ENCODE data around the gene IL17C.

Gene IL17C

DNA sequence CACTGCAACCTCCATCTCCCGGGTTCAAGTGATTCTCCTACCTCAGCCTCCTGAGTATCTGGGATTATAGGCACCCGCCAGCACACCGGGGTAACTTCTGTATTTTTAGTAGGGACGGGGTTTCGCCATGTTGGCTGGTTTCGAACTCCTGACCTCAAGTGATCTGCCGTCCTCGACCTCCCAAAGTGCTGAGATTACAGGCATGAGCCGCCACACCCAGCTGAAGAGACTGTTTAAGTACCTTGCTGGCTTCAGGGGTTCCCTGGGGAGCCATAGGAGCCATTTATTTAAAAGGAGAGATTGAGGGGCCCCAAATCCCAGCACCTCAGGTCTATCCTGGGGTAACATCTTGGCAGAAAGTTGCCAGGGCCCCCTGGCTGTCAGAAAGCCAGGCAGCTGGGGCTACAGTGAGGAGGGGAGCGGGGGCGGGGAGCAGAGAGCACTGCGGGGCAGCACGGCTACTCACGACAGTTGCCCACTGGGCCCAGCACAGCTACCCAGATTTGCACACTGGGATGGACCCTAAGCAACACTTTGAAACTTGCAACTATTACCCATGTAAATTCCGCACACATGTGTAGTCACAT lies 46.3 kb downstream of the IL17C start:
- TF ChIP-seq, protein P1, sequence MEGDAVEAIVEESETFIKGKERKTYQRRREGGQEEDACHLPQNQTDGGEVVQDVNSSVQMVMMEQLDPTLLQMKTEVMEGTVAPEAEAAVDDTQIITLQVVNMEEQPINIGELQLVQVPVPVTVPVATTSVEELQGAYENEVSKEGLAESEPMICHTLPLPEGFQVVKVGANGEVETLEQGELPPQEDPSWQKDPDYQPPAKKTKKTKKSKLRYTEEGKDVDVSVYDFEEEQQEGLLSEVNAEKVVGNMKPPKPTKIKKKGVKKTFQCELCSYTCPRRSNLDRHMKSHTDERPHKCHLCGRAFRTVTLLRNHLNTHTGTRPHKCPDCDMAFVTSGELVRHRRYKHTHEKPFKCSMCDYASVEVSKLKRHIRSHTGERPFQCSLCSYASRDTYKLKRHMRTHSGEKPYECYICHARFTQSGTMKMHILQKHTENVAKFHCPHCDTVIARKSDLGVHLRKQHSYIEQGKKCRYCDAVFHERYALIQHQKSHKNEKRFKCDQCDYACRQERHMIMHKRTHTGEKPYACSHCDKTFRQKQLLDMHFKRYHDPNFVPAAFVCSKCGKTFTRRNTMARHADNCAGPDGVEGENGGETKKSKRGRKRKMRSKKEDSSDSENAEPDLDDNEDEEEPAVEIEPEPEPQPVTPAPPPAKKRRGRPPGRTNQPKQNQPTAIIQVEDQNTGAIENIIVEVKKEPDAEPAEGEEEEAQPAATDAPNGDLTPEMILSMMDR (IDR thresholded peaks at IDR 0.05; ENCODE audit: low read depth, low read length), result no peak
- H3K4me3 ChIP-seq (ENCODE audit: low read depth, low read length), result no peak overlapping the region

DNA sequence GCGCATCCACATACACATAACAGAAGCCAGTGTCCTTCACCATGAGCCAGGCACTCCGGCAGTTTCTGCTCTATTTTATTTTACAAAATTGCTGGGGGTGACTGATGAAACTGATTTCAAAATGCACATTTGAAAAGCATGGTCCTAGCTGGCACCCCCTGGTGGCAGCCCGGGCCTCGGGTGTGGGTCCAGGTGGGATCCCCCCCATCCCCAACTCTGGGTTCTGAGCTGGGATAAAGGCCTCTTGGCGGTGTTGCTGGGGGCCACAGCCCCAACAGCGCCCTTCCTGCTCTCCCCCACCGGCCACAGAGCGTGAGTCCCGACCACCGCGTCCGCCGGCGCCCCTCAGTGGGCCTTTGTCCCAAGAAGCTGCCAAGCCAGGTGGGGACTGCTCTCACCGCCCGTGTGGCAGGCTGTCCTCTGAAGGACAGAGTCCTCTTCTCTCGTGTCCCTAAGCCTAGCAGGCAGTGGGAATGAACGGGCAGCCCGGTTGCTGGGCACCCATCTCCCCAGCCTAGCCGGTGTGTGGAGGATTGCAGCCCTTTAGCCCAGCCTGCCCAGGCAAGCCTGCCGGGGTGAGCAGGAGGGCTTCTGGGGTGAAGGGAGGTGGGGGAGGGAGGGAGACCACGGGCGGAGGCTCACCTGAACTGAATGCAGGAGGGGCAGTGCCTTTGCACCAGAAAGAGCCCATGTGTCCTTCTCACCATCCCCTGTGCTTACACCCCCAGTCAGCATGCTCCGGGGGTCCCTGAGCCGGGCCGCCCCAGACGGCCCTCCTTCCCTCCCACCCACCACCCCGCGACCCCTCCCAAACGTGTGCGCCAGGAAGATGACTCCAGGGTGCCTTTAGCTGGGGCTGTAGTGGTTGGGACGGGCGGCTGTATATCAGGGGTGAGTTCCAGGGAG lies 47.0 kb downstream of the IL17C start:
- TF ChIP-seq, protein P1 (IDR thresholded peaks at IDR 0.05; ENCODE audit: low read depth, low read length), result peak; percentile 89
- peak overlapping the region; percentile 55 for H3K4me3 ChIP-seq (ENCODE audit: low read depth, low read length)

DNA sequence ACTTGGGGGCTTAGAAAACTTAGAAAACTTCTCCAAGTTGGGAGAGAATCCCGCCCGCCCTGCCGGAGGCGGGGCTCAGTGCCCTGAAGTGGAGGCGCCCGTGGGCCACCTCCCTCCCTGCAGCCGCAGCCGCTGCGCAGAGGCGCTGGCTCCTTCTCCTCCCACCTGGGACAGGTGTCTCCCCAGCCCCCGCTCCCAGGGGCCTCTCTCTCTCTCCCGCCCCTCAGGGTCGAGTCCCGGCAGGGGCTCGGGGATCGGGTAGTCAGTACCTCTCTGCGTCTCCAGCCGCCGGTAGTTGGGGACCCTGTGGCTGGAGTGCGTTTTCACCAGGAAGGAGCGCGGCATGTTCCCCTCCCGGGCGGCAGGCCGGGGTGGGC lies 47.7 kb downstream of the IL17C start:
- H3K4me3 ChIP-seq (ENCODE audit: low read depth, low read length), result peak overlapping the region; percentile 55
- TF ChIP-seq, protein P1 (IDR thresholded peaks at IDR 0.05; ENCODE audit: low read depth, low read length), result no peak

DNA sequence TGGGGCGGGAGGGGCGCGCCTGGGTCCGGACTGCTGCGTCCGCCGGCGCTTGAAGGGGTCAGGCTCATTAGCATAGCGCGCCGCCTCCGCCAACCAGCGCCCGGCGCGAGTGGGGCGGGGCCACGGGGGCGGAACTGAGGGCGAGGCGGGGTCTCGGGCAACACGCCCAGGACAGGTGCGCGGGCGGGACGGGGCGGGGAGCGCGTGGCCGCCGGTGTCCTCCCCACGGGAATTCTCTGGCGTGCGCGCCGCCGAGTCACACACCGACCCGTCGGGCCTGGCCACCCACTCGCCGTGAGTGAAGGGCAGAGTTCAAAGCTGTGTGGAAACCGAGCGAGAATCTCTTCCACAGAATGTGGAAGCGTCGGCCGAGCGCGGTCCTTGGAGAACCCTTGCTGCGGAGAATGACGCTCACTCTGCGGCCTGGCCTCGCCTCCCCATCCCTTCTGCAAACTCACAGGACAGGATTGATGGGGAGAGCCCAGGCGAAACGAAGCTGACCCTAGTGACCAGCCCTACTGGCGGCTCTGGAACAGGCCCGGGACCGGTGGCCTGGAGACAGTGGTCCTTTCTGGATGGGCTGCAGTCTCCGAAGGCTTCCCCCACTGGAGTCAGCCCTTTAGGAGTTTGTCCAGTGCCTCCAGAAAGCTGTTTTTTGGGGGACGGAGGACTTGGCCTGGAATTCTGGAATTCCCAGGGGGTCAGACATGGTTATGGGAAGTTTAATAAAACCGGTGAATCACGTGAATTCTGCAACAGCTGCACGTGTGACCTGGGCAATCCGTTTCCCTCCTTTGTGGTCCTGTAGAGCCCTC lies 48.3 kb downstream of the IL17C start, which contains the start of gene SNAI3:
SNAI3 (minus strand) TSS at position 69 of the 815 bp plus-strand sequence. CDS start 101 bp downstream, outside the sequence.
- TF ChIP-seq, protein P1 (IDR thresholded peaks at IDR 0.05; ENCODE audit: low read depth, low read length), result no peak
- H3K4me3 ChIP-seq (ENCODE audit: low read depth, low read length), result peak within 1 kb of the TSS; percentile 55

DNA sequence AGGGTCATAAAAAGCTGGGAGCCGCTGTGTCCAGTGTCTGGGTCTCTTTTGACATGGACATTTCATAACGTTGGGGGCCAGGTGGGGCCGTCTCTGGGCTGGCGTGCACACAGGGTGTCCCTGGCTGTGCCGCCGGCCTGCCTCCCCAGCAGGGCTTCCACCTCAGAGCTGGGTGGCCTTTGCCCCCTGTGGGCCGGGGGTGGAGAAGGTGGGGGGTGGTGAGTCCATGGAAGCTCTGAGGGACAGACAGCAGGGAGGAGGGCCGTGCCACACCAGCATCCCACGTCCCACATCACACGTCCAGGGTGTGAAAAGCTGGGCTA lies 48.8 kb downstream of the IL17C start:
- TF ChIP-seq, protein P1 (IDR thresholded peaks at IDR 0.05; ENCODE audit: low read depth, low read length), result no peak
- no peak overlapping the region for H3K4me3 ChIP-seq (ENCODE audit: low read depth, low read length)

DNA sequence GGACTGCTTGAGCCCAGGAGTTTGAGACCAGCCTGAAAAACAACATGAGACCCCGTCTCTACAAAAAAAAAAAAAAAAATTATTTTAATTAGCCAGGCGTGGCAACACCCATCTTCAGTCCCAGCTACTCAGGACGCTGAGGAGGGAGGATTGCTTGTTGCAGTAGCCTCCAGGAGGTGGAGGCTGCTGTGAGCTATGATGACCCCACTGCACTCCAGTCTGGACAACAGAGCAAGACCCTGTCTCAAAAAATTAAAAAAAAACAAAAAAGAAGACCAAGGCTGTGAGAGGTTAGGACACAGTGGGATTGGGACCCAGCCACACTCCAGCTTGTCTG lies 49.3 kb downstream of the IL17C start:
- TF ChIP-seq, protein P1 (IDR thresholded peaks at IDR 0.05; ENCODE audit: low read depth, low read length), result no peak

More for the DNA sequence above, 49.3 kb downstream of the IL17C start:
- H3K4me3 ChIP-seq (ENCODE audit: low read depth, low read length), result no peak overlapping the region
